GM12878 (cell line): Measurements from ENCODE around the gene SWT1. TPM values are rescaled to one million over a fixed set of nuclear protein-coding genes. Genes with fewer than 3 reads are reported as not detected.

ENCODE experiments used
- ATAC-seq: fragments of 200-7000 bp; cut with Tn5 transposase; 3 replicates; pipeline ENCODE4 v1.9.1; 2020; ENCODE audit warnings: mild to moderate bottlenecking, moderate library complexity
- BruUV-seq: library from RNA; stranded (reverse); fragments of 400-500 nt; replicated peaks from 2 replicates; lab custom pipeline; 2021; lab: Mats Ljungman, UMichigan
- CTCF ChIA-PET: fragments of 300-600 bp; sonication (Branson Sonifier 250); formaldehyde crosslinking; extraction: SDS; loops from one replicate; lab custom pipeline; 2021; ENCODE audit warnings: inconsistent platforms; lab: Yijun Ruan, JAX
- POLR2A ChIA-PET: fragments of 350-600 bp; formaldehyde crosslinking; extraction: SDS; loops from one replicate; lab custom pipeline; 2021; ENCODE audit warnings: inconsistent platforms; lab: Charles Lee
- RAD21 ChIA-PET: fragments of 300-600 bp; sonication (Branson Sonifier 250); formaldehyde crosslinking; loops from one replicate; lab custom pipeline; 2023; ENCODE audit warnings: antibody characterized with exemption; ENCODE audit not compliant: unreplicated experiment; lab: Charles Lee
- SMC1A ChIA-PET: fragments of 300-600 bp; sonication (Branson Sonifier 250); formaldehyde crosslinking; loops from one replicate; lab custom pipeline; 2023; ENCODE audit not compliant: unreplicated experiment, uncharacterized antibody; lab: Charles Lee
- DNase-seq: peaks from one replicate; pipeline ENCODE4 v3.0.0-alpha.2; 2011; ENCODE audit warnings: low read depth, low spot score
- FAIRE-seq: peaks from 3 replicates; lab custom pipeline; 2011; peaks lifted over from hg19 to GRCh38; lab: Jason Lieb, UNC
- H2AFZ ChIP-seq: 2 replicates; pipeline ENCODE4 v1.6.0; 2011; ENCODE audit warnings: low read depth, low read length, control low read depth; ENCODE audit not compliant: control insufficient read depth
- H3K27ac ChIP-seq: 2 replicates; pipeline ENCODE4 v1.5.1; 2011; ENCODE audit warnings: control low read depth; ENCODE audit not compliant: control insufficient read depth, insufficient read depth
- H3K27me3 ChIP-seq, 2 experiments: replicated peaks in 1 of 2; 2 replicates each; pipeline versions ENCODE4 v1.6.0 to v1.6.1; 2011; ENCODE audit warnings: low read length in 1 of 2; ENCODE audit not compliant: control insufficient read depth in 2 of 2, insufficient read depth in 2 of 2
- H3K36me3 ChIP-seq, 2 experiments: 2 replicates each; pipeline ENCODE4 v1.5.1; 2011; ENCODE audit warnings: low read length in 1 of 2; ENCODE audit not compliant: control insufficient read depth in 2 of 2, insufficient read depth in 2 of 2
- H3K4me1 ChIP-seq: 2 replicates; pipeline ENCODE4 v1.6.1; 2011; ENCODE audit warnings: mild to moderate bottlenecking, low read length, moderate library complexity, mixed read lengths; ENCODE audit not compliant: control insufficient read depth, insufficient read depth
- H3K4me2 ChIP-seq: 2 replicates; pipeline ENCODE4 v1.6.0; 2011; ENCODE audit warnings: control low read depth; ENCODE audit not compliant: control insufficient read depth, insufficient read depth
- H3K4me3 ChIP-seq: fragments of 200-600 bp; sonication (generic); 2 replicates; pipeline ENCODE4 v1.5.1; 2016
- H3K79me2 ChIP-seq: 2 replicates; pipeline ENCODE4 v1.6.0; 2011; ENCODE audit warnings: low read length; ENCODE audit not compliant: control insufficient read depth, insufficient read depth
- H3K9ac ChIP-seq: 2 replicates; pipeline ENCODE4 v1.8.0; 2011; ENCODE audit warnings: low read length, control low read depth, mixed read lengths; ENCODE audit not compliant: control insufficient read depth, insufficient read depth
- H3K9me3 ChIP-seq: replicated peaks from 3 replicates; pipeline ENCODE4 v1.5.1; 2011; ENCODE audit warnings: mild to moderate bottlenecking, low read length; ENCODE audit not compliant: control insufficient read depth, insufficient read depth
- H4K20me1 ChIP-seq: 2 replicates; pipeline ENCODE4 v1.6.0; 2011; ENCODE audit not compliant: control insufficient read depth, insufficient read depth
- ATF7 ChIP-seq: fragments of 450-650 bp; IDR thresholded peaks from 2 replicates; pipeline ENCODE4 v1.6.1; 2016; ENCODE audit warnings: low read depth, mild to moderate bottlenecking
- CBX3 ChIP-seq: fragments of 200-600 bp; sonication (generic); IDR thresholded peaks from 2 replicates; pipeline ENCODE4 v1.6.1; 2016; ENCODE audit warnings: low read depth, borderline replicate concordance
- DPF2 ChIP-seq: fragments of 450-650 bp; IDR thresholded peaks from 2 replicates; pipeline ENCODE4 v1.6.1; 2017; ENCODE audit warnings: mild to moderate bottlenecking
- ETV6 ChIP-seq, 2 experiments: fragments of 450-650 bp in 1 of 2; IDR thresholded peaks in 1 of 2; conservative IDR thresholded peaks in 1 of 2; 2 replicates each; pipeline ENCODE4 v1.6.1; 2014; ENCODE audit warnings: antibody characterized with exemption in 1 of 2, borderline replicate concordance in 1 of 2, low read depth in 1 of 2, mild to moderate bottlenecking in 1 of 2, moderate library complexity in 1 of 2
- MLLT1 ChIP-seq: fragments of 450-650 bp; IDR thresholded peaks from 2 replicates; pipeline ENCODE4 v1.6.1; 2016; ENCODE audit warnings: mild to moderate bottlenecking
- MTA3 ChIP-seq: IDR thresholded peaks from 2 replicates; pipeline ENCODE4 v1.6.1; 2012; ENCODE audit warnings: low read length, inconsistent platforms, borderline replicate concordance
- NBN ChIP-seq: fragments of 450-650 bp; IDR thresholded peaks from 2 replicates; pipeline ENCODE4 v1.6.1; 2016
- NFXL1 ChIP-seq: fragments of 450-650 bp; IDR thresholded peaks from 2 replicates; pipeline ENCODE4 v1.6.1; 2017; ENCODE audit warnings: antibody characterized with exemption, mild to moderate bottlenecking, borderline replicate concordance
- PKNOX1 ChIP-seq: fragments of 450-650 bp; IDR thresholded peaks from 2 replicates; pipeline ENCODE4 v1.6.1; 2016; ENCODE audit warnings: mild to moderate bottlenecking
- PML ChIP-seq: IDR thresholded peaks from 2 replicates; pipeline ENCODE4 v1.6.1; 2012; ENCODE audit warnings: low read length, inconsistent platforms
- SUPT20H ChIP-seq: IDR thresholded peaks from 2 replicates; pipeline ENCODE4 v1.6.1; 2011; ENCODE audit warnings: low read depth, mild to moderate bottlenecking, low read length, moderate library complexity, borderline replicate concordance; ENCODE audit not compliant: control insufficient read depth
- YY1 ChIP-seq: IDR thresholded peaks from 2 replicates; pipeline ENCODE4 v1.6.1; 2011; ENCODE audit warnings: low read depth, mild to moderate bottlenecking, low read length
- WGBS: methylation state at CpG from one replicate; pipeline ENCODE4 v1.1.6; 2016; ENCODE audit warnings: low lambda C conversion rate; ENCODE audit not compliant: insufficient replicate concordance, insufficient coverage; ENCODE audit errors: missing lambda C conversion rate; 5-methylcytosine and 5-hydroxymethylcytosine counted together
- in situ Hi-C: fragments of 300-500 bp; cut with MboI; formaldehyde crosslinking; loops from 9 replicates; pipeline ENCODE4 v1.14.3; 2018; ENCODE audit warnings: mixed read lengths
- intact Hi-C: fragments of 100-400 bp; cut with micrococcal nuclease; formaldehyde crosslinking; loops from one replicate; pipeline ENCODE4 v1.14.2; 2022; ENCODE audit not compliant: unreplicated experiment
- polyA plus RNA-seq, 11 experiments: library from polyadenylated mRNA; depleted of rRNA in 4 of 11; unstranded in 6 of 11; stranded (reverse) in 5 of 11; fragments of >200 nt; fragmentation: Nextera tagmentation in 4 of 11; fragmentation: Illumina TruSeq in 1 of 11; extraction: Ambion mirVana in 4 of 11; extraction: Trizol in 1 of 11; gene quantifications; 1 replicate in 1 of 11; 2 replicates in 10 of 11; pipeline versions ENCODE4 v1.2.1 to v1.2.3, GENCODE V29; 2011 to 2016; ENCODE audit warnings: inconsistent platforms in 2 of 11, missing spikeins in 2 of 11, low read depth in 1 of 11
- total RNA-seq, 4 experiments: library from RNA; depleted of rRNA in 3 of 4; stranded (reverse); fragments of >200 nt in 3 of 4; fragmentation: Illumina TruSeq in 1 of 4; extraction: Trizol in 1 of 4; gene quantifications; 2 replicates each; pipeline versions ENCODE4 v1.2.1 to v1.2.3, GENCODE V29; 2013 to 2021
- TF ChIP-seq, protein P1 (sequence below): fragments of 450-650 bp; IDR thresholded peaks from 2 replicates; pipeline ENCODE4 v1.6.1; 2016; ENCODE audit warnings: mild to moderate bottlenecking, moderate library complexity, borderline replicate concordance

Gene SWT1
- total and polyA plus RNA-seq, 10 of the 15 experiments (the other 5 are each of a cell fraction or from before 2014, with no cell fraction given): 1.0 to 4.2 (median 2.6) TPM

GRCh38 chr1:185159966-185160365 lies 3.0 kb downstream of the SWT1 start (continued):
- 0 out of 2 replicates have a peak, but pooled peaks have one; percentile 31 for TF ChIP-seq MLLT1
- no peak; the same call in 1 of the 2 replicates for TF ChIP-seq MTA3
- TF ChIP-seq ETV6 (conservative IDR thresholded peaks at IDR 0.05 in 1 of 2, IDR thresholded peaks at IDR 0.05 in 1 of 2; ENCODE audit: borderline replicate concordance in 1 of 2, low read depth in 1 of 2): no peak
- 0 out of 2 replicates have a peak, but pooled peaks have one; percentile 27 for TF ChIP-seq NBN
- 0 out of 2 replicates have a peak, but pooled peaks have one; percentile 14 for TF ChIP-seq DPF2
- peak; percentile 79 for TF ChIP-seq ATF7

DNA sequence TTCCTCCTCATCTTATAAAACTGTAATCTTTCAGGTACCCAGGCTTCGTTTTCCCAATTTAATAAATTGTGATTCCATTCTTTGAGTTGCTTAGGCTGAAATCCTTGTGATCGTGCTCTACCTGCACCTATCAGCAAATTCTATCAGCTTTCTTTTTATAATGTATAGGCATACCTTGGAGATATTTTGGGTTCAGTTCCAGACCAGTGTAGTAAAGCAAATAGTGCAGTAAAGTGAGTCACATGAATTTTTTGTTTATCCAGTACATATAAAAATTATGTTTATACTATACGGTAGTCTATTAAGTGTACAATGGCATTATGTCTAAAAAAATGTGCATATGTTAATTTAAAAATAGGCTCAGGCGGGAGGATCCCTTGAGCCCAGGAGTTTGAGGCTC lies 5.5 kb downstream of the SWT1 start:
- no peaks in the 10 kb centered on the region for H3K36me3 ChIP-seq
- ATAC-seq: no peak
- CTCF ChIA-PET: interaction anchor here (0.7 to 9.5 kb wide), 3 partner anchors 7 to 518 kb away, joined by 3 to 121 read pairs (median 3); partner anchors contain the start of gene RNF2
- TF ChIP-seq PML (no peak), SUPT20H (no peak), YY1 (no peak), CBX3 (no peak), NFXL1 (no peak), PKNOX1 (no peak)
- TF ChIP-seq, protein P1, sequence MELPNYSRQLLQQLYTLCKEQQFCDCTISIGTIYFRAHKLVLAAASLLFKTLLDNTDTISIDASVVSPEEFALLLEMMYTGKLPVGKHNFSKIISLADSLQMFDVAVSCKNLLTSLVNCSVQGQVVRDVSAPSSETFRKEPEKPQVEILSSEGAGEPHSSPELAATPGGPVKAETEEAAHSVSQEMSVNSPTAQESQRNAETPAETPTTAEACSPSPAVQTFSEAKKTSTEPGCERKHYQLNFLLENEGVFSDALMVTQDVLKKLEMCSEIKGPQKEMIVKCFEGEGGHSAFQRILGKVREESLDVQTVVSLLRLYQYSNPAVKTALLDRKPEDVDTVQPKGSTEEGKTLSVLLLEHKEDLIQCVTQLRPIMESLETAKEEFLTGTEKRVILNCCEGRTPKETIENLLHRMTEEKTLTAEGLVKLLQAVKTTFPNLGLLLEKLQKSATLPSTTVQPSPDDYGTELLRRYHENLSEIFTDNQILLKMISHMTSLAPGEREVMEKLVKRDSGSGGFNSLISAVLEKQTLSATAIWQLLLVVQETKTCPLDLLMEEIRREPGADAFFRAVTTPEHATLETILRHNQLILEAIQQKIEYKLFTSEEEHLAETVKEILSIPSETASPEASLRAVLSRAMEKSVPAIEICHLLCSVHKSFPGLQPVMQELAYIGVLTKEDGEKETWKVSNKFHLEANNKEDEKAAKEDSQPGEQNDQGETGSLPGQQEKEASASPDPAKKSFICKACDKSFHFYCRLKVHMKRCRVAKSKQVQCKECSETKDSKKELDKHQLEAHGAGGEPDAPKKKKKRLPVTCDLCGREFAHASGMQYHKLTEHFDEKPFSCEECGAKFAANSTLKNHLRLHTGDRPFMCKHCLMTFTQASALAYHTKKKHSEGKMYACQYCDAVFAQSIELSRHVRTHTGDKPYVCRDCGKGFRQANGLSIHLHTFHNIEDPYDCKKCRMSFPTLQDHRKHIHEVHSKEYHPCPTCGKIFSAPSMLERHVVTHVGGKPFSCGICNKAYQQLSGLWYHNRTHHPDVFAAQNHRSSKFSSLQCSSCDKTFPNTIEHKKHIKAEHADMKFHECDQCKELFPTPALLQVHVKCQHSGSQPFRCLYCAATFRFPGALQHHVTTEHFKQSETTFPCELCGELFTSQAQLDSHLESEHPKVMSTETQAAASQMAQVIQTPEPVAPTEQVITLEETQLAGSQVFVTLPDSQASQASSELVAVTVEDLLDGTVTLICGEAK: no peak

More for the DNA sequence above, 5.5 kb downstream of the SWT1 start:
- no peak overlapping the region for H3K4me3 ChIP-seq
- DNase-seq: no peak
- BruUV-seq: no TSS peak
- H3K27ac ChIP-seq: no peak overlapping the region
- H3K9ac ChIP-seq: no peak overlapping the region
- H4K20me1 ChIP-seq: no peaks in the 10 kb centered on the region
- POLR2A ChIA-PET: no interaction called here
- RAD21 ChIA-PET: no interaction called here
- H3K4me2 ChIP-seq: no peak overlapping the region
- H3K9me3 ChIP-seq: no peaks in the 10 kb centered on the region
- in situ Hi-C loops: loop anchor here (5.0 kb wide), 1 partner anchor 355 kb away; no protein-coding TSS in a partner anchor
- H3K79me2 ChIP-seq: no peaks in the 10 kb centered on the region
- H3K27me3 ChIP-seq: no peaks in the 10 kb centered on the region
- FAIRE-seq: no peak
- intact Hi-C loops: no loop called here
- H2AFZ ChIP-seq: no peak overlapping the region
- peaks cover 13% of the 10 kb centered on the region; the same call in 1 of the 2 replicates for H3K4me1 ChIP-seq
- WGBS: 70% methylated on average over 4 of the region's 4 CpGs
- SMC1A ChIA-PET: interaction anchor here (0.7 to 2.0 kb wide), 4 partner anchors 10 to 122 kb away, joined by 3 to 4 read pairs (median 4); no protein-coding TSS in a partner anchor
